Kidney glomerular epithelial cell (primary cell): Measurements from ENCODE around the gene NUMB.

Experiments
- DNase-seq: peaks from one replicate; lab custom pipeline; 2025; lab: John Stamatoyannopoulos, UW

Gene NUMB

GRCh38 chr14:73289729-73290128, 168.6 kb downstream of the NUMB start:
- DNase-seq, result no peak

DNA sequence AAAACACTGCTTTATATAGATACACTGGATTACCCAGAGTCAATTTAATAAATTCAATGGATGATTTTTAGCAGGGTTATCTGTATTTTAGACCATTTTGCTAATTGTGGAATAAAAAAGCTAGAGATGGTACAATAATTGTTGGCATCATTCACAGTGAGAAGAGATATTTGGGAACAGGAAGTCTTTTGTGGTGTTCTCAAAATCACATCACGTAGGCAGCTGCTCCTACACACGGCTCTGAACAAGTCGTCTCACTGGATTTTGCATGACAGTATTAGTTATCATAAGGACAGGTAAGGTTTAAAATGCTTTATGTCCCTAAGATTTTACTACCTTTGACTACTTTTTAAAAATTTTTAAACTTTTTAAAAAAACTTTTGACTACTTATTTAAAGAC, 169.0 kb downstream of the NUMB start:
- no peak for DNase-seq

DNA sequence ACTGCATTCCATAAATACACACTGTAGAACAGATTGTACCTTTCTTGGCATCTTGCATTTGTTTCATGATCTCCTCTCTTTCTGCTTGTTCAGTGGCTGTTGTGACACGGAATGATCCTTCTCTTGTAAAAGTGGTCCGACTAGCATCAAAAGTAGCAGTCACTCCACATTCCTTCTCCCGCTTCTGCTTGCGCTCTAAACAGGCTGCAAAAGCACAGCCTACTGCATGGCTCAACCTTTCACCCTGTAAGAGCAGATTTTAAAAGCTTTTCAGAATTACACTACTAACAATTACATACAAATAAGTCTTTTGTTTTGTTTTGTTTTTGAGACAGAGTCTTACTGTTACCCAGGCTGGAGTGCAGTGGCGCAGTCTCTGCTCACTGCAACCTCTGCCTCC, 171.3 kb downstream of the NUMB start:
- DNase-seq, result no peak

DNA sequence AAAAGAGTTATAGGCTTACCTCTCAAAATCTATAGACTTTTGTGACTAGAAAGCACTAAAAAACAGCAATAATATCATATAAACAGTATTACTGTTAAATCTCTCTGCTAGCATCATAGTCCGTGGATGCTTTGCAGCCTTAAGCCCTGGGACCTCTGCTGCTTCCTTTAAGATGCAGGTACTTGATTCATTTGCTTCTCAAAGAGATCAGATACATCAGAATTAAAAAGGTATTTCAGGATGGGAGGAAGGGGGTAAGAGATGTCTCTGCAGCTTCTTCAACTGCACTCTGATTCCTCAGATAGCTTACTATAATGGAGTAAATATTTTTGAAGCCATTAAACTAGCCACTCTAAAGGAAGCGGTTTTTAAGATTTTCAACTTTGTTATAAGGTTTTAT, 171.7 kb downstream of the NUMB start:
- DNase-seq, result no peak

- DNase-seq, result no peak
Measured at GRCh38 chr14:73285979-73286378, 172.4 kb downstream of the NUMB start.

DNA sequence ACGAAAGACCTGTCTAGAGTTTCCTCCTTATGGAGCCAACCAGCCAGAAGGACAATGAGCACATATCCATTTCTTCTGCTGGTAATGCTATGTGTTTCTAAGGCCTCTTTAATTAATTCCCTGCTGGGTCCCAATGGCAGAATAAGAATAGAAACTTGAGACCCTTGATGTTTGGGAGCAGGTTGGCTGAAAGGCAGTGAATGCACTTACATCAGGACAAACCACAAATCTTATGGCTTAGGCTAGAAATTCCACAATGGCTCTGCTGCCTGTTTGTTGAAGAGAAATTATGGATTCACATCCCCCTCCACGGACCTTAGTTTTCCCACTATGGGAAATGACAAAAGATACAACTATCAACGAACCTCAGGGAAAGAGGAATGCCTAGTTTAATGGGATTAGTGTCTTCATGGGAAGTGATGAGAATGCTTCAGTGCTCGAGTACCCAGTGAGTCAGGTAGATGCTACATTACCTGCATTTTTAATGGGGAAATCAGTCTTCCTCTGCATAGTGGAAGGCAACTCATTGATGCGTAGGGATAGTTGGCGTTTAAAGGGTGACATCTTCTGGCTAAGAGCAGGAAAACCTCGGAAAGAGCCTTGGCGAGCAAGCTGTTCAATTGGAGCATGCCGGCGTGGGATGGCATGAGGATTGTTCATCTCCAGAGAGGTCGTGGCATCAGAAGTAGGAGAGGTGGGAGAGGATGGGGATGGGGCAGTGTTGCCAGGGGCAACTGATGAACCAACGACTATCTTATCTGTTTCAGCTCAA, 174.6 kb downstream of the NUMB start:
- DNase-seq, result peak; percentile 79

DNA sequence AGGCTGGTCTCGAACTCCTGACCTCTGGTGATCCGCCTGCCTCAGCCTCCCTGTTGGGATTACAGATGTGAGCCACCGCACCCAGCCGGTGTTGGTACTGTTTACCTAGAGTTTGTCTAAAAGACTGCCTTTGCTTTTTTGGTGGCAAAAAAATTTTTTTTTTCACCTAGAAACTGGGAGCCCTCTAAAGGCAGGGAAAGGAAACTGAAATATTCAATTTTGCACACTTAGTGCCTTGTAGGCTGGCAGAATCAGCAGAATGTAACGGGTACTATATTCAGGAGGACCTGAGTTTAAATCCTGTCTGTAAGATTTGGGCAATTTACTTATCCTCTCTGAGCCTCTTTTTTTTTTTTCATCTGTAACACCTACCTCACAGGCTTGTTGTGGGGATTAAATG, 177.4 kb downstream of the NUMB start:
- no peak for DNase-seq

DNA sequence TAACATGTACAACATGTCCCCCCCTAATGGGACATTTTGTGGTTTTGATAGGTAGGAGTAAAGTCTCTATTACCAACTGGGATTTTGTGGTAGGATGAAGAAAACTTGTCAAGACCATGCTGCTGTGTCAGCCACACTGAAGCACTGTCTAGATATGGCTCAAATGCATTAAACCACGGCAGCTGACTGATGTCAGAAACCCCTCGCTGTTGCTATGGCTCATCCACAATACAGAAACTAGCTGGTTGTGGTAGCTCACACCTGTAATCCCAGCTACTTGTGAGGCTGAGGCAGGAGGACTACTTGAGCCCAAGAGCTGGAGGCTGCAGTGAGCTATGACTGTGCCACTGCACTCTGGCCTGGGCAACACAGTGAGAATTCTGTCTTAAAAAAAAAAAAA, 181.0 kb downstream of the NUMB start:
- DNase-seq, result no peak

GRCh38 chr14:73276836-73277235, 181.5 kb downstream of the NUMB start:
- DNase-seq, result no peak

GRCh38 chr14:73273799-73274198, 184.5 kb downstream of the NUMB start:
- DNase-seq, result no peak

- DNase-seq, result no peak
Measured at GRCh38 chr14:73272393-73272792, 186.0 kb downstream of the NUMB start.

DNA sequence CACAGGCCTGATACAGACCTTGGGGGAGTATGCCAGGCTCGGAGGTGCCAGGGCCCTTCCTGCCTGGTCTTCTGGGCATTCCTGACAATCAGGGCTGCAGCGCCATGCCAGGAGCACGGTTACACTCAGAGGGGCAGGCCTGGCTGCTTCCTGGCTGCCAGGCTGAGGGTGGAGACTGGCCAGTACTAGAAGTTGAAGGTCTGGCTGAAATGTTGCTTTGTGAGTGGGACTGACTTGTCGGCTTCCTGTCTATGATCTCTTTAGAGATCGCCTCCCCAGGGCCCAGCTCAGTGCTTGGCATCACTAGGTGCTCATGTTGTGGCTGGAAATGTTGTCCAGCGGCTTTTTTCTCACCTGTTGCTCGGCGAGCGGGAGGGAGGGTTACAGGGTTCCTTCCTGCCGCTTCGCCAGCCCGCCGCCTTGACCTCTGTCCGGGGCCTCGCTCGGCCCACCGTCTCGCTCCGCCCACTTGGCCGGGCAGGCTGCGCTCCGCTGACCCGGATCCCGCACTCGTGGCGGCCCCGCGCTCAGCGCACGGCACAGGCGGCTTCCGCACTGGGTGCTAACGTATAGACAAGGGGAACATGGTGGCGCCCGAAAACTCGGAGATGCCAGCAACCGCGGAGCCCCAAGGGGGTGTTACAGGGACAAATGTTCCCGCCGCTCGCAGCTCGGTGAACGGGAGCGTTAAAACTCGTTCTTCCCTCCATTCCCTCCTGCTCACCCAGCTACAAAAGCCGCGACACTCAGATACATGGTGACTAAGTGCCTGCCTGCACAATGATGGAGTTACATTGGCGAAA, 188.4 kb downstream of the NUMB start:
- DNase-seq, result no peak

DNA sequence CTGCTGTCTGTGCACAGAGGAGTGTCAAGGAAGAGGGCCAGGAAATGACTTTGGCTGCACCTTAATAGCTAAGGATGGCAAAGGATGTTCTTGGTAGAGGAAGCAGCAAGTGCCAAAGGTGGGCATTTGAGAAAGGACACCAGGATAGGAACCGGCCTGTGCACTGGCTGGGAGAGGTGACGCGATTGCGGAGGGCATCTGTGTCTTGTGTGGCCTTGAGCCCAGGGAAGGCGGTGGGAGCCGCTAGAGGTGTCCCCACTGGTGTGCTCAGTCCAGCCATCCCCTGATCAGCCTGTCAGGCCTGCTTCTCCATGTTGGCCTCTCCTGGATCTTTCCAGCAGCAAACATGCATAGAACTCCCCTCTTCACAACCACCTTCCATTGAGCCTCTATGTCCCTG, 190.9 kb downstream of the NUMB start:
- no peak for DNase-seq

DNA sequence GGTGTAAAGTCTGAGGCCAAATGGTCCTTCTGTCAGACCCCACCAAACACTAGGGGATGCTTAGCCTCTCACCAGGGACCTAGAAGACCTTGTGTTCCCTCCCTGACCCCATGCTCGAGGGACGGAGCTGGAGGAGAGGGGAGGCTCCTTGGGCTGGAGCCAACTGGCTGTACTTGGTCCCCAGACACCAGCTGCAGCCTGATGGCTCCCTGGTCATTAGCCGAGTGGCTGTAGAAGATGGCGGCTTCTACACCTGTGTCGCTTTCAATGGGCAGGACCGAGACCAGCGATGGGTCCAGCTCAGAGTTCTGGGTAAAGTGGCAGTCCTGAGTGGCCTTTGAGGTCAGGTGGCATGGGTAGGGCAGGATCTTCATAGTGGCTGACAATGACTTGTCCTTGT, 192.0 kb downstream of the NUMB start:
- DNase-seq, result no peak

DNA sequence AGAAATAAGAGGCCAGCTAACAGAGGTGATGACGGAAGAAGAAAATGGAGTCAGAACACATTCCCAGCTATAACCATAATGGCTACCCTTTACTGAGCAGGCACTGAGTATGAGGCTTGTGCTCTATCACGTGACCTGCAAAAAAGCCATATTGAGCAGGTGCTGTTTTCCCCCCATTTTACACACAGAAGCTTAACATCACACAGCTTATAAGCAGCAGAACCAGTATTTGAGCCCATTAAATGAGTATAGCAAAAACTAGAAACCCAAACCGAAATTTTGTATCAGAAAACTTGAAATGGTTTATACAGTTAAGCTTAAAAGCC, 192.7 kb downstream of the NUMB start:
- no peak for DNase-seq

GRCh38 chr14:73264885-73265720, 193.2 kb downstream of the NUMB start:
- DNase-seq, result no peak

- no peak for DNase-seq
Measured at GRCh38 chr14:73264080-73264884, 194.1 kb downstream of the NUMB start.

GRCh38 chr14:73263606-73264005, 194.7 kb downstream of the NUMB start:
- DNase-seq, result no peak

DNA sequence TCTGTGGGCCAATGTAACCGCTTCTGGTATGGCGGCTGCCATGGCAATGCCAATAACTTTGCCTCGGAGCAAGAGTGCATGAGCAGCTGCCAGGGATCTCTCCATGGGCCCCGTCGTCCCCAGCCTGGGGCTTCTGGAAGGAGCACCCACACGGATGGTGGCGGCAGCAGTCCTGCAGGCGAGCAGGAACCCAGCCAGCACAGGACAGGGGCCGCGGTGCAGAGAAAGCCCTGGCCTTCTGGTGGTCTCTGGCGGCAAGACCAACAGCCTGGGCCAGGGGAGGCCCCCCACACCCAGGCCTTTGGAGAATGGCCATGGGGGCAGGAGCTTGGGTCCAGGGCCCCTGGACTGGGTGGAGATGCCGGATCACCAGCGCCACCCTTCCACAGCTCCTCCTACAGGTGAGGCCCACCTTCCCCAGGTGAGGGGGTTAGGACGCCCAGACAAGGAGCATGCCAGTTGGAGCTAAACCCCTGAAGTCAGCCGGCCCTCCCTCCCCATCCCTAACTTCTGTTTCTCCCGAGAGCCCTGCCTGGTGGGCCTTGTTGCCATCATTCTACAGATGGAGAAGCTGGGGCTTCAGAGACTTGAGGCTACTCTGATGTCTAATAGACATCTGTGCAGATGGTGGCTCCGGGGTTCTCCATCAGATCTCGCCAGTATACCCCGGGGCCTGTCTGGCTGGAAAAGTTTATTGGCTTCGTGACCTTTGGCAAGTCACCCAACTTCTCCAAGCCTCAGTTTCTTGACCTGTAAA, 195.7 kb downstream of the NUMB start:
- DNase-seq, result no peak

- DNase-seq, result no peak
Measured at GRCh38 chr14:73261520-73262426, 196.6 kb downstream of the NUMB start.
